H1 (cell line): ENCODE data around the gene MRPL52.

ENCODE experiments used
- CTBP2 ChIP-seq: IDR thresholded peaks from 2 replicates; pipeline ENCODE4 v1.7.0; 2011; ENCODE audit warnings: borderline replicate concordance, mild to moderate bottlenecking, moderate library complexity, mixed read lengths, low read length; ENCODE audit not compliant: insufficient read depth, insufficient read length
- CTCF ChIP-seq, 3 experiments: IDR thresholded peaks; 1 replicate in 2 of 3; 2 replicates in 1 of 3; pipeline versions ENCODE4 v1.5.1 to v1.6.1; 2011; ENCODE audit warnings: low read length in 3 of 3, mild to moderate bottlenecking in 3 of 3, inconsistent platforms in 2 of 3, low read depth in 1 of 3, moderate library complexity in 1 of 3; ENCODE audit not compliant: insufficient read depth in 1 of 3; ENCODE audit errors: control extremely low read depth in 1 of 3
- EGR1 ChIP-seq: IDR thresholded peaks from 2 replicates; pipeline ENCODE4 v1.6.1; 2011; ENCODE audit warnings: low read depth, low read length, borderline replicate concordance
- EP300 ChIP-seq, 2 experiments: IDR thresholded peaks; 1 replicate in 1 of 2; 2 replicates in 1 of 2; pipeline ENCODE4 v1.6.1; 2011 to 2012; ENCODE audit warnings: low read depth in 2 of 2, low read length in 2 of 2, mild to moderate bottlenecking in 2 of 2, borderline replicate concordance in 1 of 2, inconsistent platforms in 1 of 2, moderate library complexity in 1 of 2
- HDAC2 ChIP-seq, 2 experiments: fragments of 300-600 bp in 1 of 2; sonication (generic) in 1 of 2; IDR thresholded peaks; 2 replicates each; pipeline ENCODE4 v1.6.1; 2011 to 2012; ENCODE audit warnings: low read depth in 2 of 2, low read length in 2 of 2, mild to moderate bottlenecking in 2 of 2, moderate library complexity in 2 of 2, borderline replicate concordance in 1 of 2, inconsistent platforms in 1 of 2
- POLR2A ChIP-seq, 2 experiments: IDR thresholded peaks; 1 replicate in 1 of 2; 2 replicates in 1 of 2; pipeline ENCODE4 v1.6.1; 2011; ENCODE audit warnings: low read depth in 2 of 2, low read length in 2 of 2, mild to moderate bottlenecking in 2 of 2; ENCODE audit errors: control extremely low read depth in 1 of 2
- TF ChIP-seq, protein P1 (sequence below): IDR thresholded peaks from 2 replicates; pipeline ENCODE4 v1.6.1; 2011; ENCODE audit warnings: low read length, improper control_type of control experiment

DNA sequence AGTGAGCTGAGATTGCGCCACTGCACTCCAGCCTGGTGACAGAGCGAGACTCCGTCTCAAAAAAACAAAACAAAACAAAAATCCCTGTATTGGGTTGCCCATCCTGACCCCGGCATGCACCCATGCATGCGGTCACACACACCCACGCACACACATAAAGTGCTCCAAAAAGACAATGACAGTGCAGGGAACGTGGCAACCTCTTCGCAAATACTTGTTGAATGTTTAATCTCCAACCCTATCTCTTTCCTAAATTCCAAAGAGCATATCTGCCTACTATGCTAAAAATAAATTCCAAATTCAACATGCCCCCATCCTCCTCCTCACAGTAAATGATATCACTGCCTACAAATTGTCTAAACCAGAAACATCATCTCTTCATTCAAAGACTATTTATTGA is 28.0 kb upstream of the MRPL52 start:
- no peak for TF ChIP-seq EGR1
- no peak for TF ChIP-seq CTBP2
- no peak for TF ChIP-seq CTCF (IDR thresholded peaks at IDR 0.05; ENCODE audit: control extremely low read depth in 1 of 3, insufficient read depth in 1 of 3, low read depth in 1 of 3, low read length in 3 of 3)
- no peak for TF ChIP-seq POLR2A (IDR thresholded peaks at IDR 0.05; ENCODE audit: control extremely low read depth in 1 of 2, low read depth in 2 of 2, low read length in 2 of 2)
- TF ChIP-seq HDAC2 (IDR thresholded peaks at IDR 0.05; ENCODE audit: borderline replicate concordance in 1 of 2, low read depth in 2 of 2, low read length in 2 of 2), result no peak
- TF ChIP-seq EP300 (IDR thresholded peaks at IDR 0.05; ENCODE audit: borderline replicate concordance in 1 of 2, low read depth in 2 of 2, low read length in 2 of 2), result no peak
- TF ChIP-seq, protein P1, sequence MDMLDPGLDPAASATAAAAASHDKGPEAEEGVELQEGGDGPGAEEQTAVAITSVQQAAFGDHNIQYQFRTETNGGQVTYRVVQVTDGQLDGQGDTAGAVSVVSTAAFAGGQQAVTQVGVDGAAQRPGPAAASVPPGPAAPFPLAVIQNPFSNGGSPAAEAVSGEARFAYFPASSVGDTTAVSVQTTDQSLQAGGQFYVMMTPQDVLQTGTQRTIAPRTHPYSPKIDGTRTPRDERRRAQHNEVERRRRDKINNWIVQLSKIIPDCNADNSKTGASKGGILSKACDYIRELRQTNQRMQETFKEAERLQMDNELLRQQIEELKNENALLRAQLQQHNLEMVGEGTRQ, result no peak
